Glomerular endothelial cell (primary cell): ENCODE results near the gene CCDC77. TPM values are rescaled to one million over a fixed set of nuclear protein-coding genes. Genes with fewer than 3 reads are reported as not detected.

Experiments used
- DNase-seq: peaks from one replicate; pipeline ENCODE4 v3.0.0-alpha.2; 2011; ENCODE audit warnings: low read depth, low spot score; ENCODE audit errors: extremely low read depth
- total RNA-seq: library from RNA; depleted of rRNA; stranded (reverse); fragments of >200 nt; gene quantifications from 2 replicates; pipeline ENCODE4 v1.2.3, GENCODE V29; 2015

Gene CCDC77
- total RNA-seq, 1 donor from 2014 or later, result 10.9 TPM

DNA sequence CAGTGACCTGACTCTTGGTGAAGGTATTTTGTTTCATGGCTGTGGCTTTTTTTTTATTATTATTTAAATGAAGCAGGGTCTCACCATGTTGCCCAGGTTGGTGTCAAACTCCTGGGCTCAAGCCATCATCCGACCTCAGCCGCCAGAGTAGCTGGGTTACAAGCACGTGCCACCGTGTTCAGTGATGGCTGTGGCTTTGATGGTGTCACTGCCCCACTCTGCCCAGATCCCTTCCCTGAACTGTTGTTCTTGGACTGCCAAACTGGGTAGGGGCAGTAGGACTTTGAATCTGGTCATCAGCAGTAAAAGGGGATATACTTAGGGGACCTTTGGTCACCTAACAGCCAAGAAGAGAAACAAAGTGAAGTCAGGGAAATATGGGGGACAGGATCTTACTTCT is 77.7 kb downstream of the CCDC77 start:
- DNase-seq, result no peak

DNA sequence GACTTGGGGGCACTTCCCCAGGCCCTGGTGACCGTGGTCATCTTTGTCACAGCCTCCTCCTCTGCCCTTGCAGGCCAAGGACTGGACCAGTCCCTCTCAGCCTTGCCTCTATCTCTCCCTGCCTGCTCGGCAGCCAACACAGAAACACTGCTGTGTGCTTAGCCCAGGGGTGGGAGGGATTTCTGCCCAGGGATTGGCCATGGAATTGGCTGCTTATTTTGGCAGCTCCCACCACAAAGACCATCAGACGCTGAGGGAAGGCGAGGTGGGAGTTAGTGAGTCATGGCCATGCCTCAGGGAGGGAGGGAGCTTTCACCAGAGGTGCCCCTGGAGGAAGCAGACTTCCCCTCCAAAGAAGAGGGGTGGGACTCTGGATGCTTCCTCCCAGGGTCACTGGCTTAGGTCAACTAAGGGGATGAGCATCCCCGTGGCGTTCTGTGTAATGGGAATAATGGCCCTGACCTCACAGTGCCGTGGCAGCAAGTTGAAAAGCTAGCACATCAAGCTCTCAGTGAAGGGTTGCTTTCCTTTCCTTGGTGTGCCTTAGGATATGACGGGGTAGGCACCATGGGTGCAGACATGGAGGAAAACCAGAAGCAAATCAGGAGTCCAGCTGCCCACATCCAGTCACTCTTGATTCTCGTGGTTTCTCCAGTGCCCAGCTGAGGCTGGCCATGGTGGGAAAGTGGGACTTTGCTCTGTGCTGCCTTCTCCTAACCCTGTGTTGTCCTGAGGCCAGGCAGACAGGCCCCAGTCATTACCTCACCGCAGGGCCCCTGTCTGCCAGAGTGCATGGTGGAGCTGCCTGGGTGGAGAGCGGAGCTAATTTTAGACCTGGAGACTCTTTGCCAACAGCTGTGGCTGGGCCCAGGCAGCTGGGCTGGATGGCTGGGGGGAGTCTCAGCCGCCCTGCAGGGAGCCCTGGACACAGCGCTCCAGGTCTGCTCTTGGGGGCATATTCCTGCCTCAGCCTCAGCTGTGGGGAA is 79.7 kb downstream of the CCDC77 start:
- no peak for DNase-seq

DNA sequence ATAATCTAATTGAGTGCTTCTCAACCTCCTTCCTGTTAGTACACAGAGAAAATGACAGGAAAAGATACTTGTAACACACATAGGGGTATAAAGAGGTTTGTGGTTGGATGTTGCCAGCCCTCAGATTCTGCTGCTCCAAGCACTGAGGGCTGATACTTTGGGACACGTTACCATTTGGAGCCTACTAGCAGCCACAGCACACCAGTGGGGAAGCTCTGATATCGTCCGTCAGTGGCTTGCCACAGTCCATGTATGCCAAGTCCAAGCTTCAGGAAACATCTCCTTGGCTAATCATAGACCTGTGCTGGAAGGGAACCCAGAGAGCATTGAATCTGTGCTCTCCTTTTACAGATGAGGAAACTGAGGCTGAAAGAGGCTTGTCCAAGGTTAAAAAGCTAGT is 80.6 kb downstream of the CCDC77 start:
- DNase-seq, result no peak

DNA sequence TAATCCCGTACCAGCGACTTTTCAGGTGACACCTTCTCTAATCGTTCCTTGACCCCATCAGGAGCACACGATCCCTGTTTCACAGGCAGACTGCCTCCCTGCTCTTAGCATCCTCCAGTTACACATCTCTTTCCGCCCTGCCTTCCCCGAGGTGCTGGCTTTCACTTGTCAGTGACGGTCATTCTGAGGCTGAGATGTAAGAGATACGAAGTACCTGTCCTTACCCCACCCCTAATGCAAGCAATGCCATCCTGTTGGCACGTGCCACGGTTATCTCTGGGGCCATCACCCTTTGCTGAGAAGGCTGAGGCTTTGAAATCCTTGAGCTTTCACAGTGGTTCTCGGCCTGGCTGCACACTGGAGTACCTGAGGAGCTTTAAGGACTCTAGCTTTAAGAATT is 82.7 kb downstream of the CCDC77 start:
- no peak for DNase-seq

DNA sequence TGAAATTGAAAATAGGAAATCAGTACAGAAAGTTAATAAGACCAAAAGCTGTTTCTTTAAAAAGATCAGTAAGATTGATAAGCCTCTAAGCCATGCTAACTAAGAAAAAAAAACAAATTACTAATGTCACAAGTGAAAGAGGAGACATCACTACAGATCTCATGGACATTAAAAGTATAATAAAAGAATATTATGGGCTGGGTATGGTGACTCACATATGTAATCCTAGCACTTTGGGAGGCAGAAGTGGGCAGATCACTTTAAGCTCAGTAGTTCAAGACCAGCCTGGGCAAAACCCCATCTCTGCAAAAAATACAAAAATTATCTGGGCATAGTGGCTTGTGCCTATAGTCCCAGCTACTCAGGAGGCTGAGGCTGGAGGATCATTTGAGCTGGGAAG is 88.8 kb downstream of the CCDC77 start:
- DNase-seq, result no peak

Other genes starting within 250 kb of the CCDC77 start
- 0.70 and 0.92 TPM in 2 replicates for gene SLC6A12, start 187.5 kb upstream of the CCDC77 start, total RNA-seq
- not detected in 2 replicates for gene SLC6A13, start 138.8 kb upstream of the CCDC77 start, total RNA-seq
- 56.2 and 70.1 TPM in 2 replicates for gene KDM5A, start 12.3 kb upstream of the CCDC77 start, total RNA-seq
- 0.44 and 0.64 TPM in 2 replicates for gene B4GALNT3, start 58.3 kb downstream of the CCDC77 start, total RNA-seq